ENCODE measurements around the gene CTNNA3. TPM values are rescaled to one million over a fixed set of nuclear protein-coding genes. Genes with fewer than 3 reads are reported as not detected.

The CTNNA3 gene
- total RNA-seq, 2 donors from 2014 or later = 0.37 to 1.1 TPM

- no peak for TF ChIP-seq CTCF (IDR thresholded peaks at IDR 0.05)
- no peaks in the 10 kb centered on the region for H3K9me3 ChIP-seq
- H3K4me3 ChIP-seq = no peak overlapping the region
- H3K27me3 ChIP-seq = no peaks in the 10 kb centered on the region
- intact Hi-C loops (cut with DNase I) = no loop called here
- H3K9ac ChIP-seq (ENCODE audit: low read depth in 2 of 2, low read length in 2 of 2) = no peak overlapping the region
- no peak overlapping the region for H3K27ac ChIP-seq
- no peaks in the 10 kb centered on the region for H3K36me3 ChIP-seq
- no peak for DNase-seq
- H3K4me1 ChIP-seq = no peaks in the 10 kb centered on the region
These were observed 691.3 kb downstream of the CTNNA3 start for GRCh38 chr10:67004690-67005089.

- H3K4me1 ChIP-seq = no peaks in the 10 kb centered on the region
- no peak overlapping the region for H3K27ac ChIP-seq
- no peak overlapping the region for H3K4me3 ChIP-seq
- DNase-seq = no peak
- no peaks in the 10 kb centered on the region for H3K36me3 ChIP-seq
- H3K27me3 ChIP-seq = no peaks in the 10 kb centered on the region
- no peak for TF ChIP-seq CTCF (IDR thresholded peaks at IDR 0.05)
- no peak overlapping the region for H3K9ac ChIP-seq (ENCODE audit: low read depth in 2 of 2, low read length in 2 of 2)
- no peaks in the 10 kb centered on the region for H3K9me3 ChIP-seq
- intact Hi-C loops (cut with DNase I) = no loop called here
These were observed 696.0 kb downstream of the CTNNA3 start for GRCh38 chr10:66999762-67000545.

GRCh38 chr10:66996996-66997395 is 699.0 kb downstream of the CTNNA3 start:
- no peak overlapping the region for H3K4me3 ChIP-seq
- H3K9me3 ChIP-seq = no peaks in the 10 kb centered on the region
- no peak for TF ChIP-seq CTCF (IDR thresholded peaks at IDR 0.05)
- H3K9ac ChIP-seq (ENCODE audit: low read depth in 2 of 2, low read length in 2 of 2) = no peak overlapping the region
- no peak for DNase-seq
- H3K36me3 ChIP-seq = no peaks in the 10 kb centered on the region
- H3K4me1 ChIP-seq = no peaks in the 10 kb centered on the region
- H3K27me3 ChIP-seq = no peaks in the 10 kb centered on the region
- H3K27ac ChIP-seq = no peak overlapping the region
- intact Hi-C loops (cut with DNase I) = no loop called here

- Histone ChIP-seq H3K27me3 (no peaks in the 10 kb centered on the region), H3K4me1 (no peaks in the 10 kb centered on the region), H3K9me3 (no peaks in the 10 kb centered on the region), H3K9ac (ENCODE audit: low read depth in 2 of 2, low read length in 2 of 2) (no peak overlapping the region), H3K4me3 (no peak overlapping the region), H3K36me3 (no peaks in the 10 kb centered on the region), H3K27ac (no peak overlapping the region)
- no peak for TF ChIP-seq CTCF (IDR thresholded peaks at IDR 0.05)
- intact Hi-C loops (cut with DNase I) = no loop called here
- no peak for DNase-seq
These were observed 705.7 kb downstream of the CTNNA3 start for GRCh38 chr10:66990143-66990830.

GRCh38 chr10:66983475-66983818 is 712.5 kb downstream of the CTNNA3 start:
- no peaks in the 10 kb centered on the region for H3K36me3 ChIP-seq
- no peak overlapping the region for H3K9ac ChIP-seq (ENCODE audit: low read depth in 2 of 2, low read length in 2 of 2)
- no peak for TF ChIP-seq CTCF (IDR thresholded peaks at IDR 0.05)
- DNase-seq = no peak
- H3K4me1 ChIP-seq = no peaks in the 10 kb centered on the region
- no peak overlapping the region for H3K4me3 ChIP-seq
- H3K27ac ChIP-seq = no peak overlapping the region
- H3K27me3 ChIP-seq = no peaks in the 10 kb centered on the region
- H3K9me3 ChIP-seq = no peaks in the 10 kb centered on the region
- intact Hi-C loops (cut with DNase I) = no loop called here

Data from colonic mucosa (tissue), 4 donors.